ENCODE measurements around the gene UBAC2.

The UBAC2 gene

GRCh38 chr13:99200432-99201167 lies at the start of gene UBAC2:
TSS of gene UBAC2 (plus strand) at chr13:99200854. CDS start at chr13:99200909, 55 bp downstream.
- DNase-seq, result peak; percentile 94 to 96

DNA sequence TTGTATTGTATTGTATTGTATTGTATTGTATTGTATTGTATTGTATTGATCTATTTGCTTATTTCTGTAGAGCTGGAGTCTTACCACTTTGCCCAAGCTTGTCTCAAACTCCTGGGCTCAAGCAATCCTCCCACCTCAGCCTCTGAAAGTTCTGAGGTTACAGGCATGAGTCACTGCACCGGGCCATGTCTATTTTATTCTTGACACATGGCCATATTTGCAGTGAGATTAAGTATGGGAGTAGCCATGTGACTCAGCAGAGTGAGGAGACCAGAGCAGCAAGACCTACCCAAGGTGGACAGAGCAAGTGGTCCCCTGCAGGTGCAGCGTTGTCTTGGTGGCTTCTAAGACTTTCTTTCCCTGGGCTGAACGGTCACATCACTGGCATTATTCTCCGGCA lies 49.1 kb upstream of the UBAC2 start:
- DNase-seq, result peak in 1 of 2 donors; percentile 8

DNA sequence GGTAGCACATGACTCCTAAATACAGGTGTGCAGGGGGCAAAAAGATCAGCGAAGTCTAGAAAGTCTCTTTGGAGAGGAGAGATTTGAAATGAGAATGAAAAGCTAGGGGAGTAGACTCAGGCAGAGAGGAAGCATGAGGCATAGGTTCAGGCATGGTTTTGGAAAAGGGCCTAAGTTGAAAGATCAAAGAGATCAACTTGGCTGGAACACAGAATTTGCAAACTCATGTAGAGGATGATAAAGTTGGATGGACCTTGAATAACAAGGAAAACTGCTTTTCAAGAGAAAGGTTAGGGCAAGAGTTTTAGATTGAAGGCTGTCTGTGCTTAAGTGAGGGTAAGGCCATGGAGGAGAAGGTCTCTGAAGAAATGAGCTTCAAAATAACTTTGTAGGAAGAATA lies 47.4 kb upstream of the UBAC2 start:
- DNase-seq, result no peak

DNA sequence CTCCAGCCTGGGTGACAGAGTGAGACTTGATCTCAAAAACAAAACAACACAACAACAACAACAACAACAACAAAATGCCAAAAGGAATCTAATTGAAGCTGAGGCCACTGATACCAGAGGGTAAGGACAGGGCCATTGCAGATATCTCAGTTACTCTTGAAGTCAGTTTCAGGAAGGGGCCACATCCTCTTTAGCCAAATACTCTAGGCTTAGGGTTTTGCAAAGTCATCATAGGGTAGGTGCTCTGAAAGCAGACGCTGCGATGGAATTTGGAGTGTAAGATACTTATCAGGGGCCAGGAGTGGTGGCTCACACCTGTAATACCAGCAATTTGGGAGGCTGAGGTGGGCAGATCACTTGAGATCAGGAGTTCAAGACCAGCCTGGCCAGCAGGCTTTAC lies 46.6 kb upstream of the UBAC2 start:
- DNase-seq, result no peak

DNA sequence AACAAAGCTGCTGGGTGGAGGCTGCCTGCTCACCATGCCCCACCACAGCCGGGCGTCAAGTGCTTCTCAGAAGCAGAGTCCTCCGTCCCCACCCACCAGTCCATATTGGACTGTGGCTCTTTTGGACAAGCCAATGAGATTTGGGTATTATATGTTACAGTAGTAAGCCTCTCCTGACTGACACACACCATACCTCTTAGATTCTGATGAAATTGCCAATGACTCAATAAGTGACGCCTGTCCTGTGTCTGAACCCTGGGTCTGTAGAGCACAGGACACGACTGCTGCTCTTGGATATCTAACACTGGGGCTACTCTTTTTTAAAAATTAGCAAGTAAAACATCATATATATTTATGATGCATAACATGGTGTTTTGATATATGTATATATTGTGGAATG lies 44.8 kb upstream of the UBAC2 start:
- no peak for DNase-seq

- DNase-seq, result no peak
These were observed 43.6 kb upstream of the UBAC2 start for GRCh38 chr13:99157046-99157445.

- DNase-seq, result no peak
These were observed 41.8 kb upstream of the UBAC2 start for GRCh38 chr13:99158846-99159245.

GRCh38 chr13:99159331-99160061 lies 41.2 kb upstream of the UBAC2 start:
- no peak for DNase-seq

- DNase-seq, result no peak
These were observed 40.2 kb upstream of the UBAC2 start for GRCh38 chr13:99160415-99160814.

DNA sequence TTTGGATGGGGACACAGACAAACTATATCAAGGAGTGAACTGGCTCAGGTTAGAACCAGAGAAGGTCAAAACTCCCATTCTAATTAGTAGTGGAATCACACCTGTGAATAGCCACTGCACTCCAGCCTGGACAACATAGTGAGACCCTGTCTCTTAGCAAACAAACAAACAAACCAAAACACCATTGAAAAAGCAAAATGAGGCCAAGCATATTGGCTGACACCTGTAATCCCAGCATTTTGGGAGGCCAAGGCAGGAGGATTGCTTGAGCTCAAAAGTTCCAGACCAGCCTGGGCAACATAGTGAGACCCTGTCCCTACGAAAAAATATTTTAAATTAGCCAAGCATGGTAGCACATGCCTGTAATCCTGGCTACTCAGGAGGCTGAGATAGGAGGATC lies 39.1 kb upstream of the UBAC2 start:
- no peak for DNase-seq

GRCh38 chr13:99162567-99163361 lies 37.9 kb upstream of the UBAC2 start:
- no peak for DNase-seq

DNA sequence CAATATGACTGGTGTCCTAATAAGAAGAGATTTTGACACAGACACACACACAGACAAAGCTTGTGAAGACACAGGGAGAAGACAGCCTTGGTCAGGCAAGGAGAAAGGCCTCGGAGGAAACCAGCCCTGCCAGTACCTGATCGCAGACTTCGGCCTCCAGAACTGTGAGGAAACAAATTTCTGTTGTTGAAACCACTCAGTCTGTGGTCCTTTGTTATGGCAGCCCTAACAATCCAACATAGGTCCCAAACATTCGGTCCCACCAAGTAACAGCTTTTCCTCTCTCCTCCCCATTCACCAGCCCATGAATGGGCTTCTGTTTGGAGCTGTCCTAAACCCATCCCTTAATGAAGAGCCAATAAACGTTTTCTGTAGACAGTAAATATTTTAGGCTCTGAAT lies 36.4 kb upstream of the UBAC2 start:
- no peak for DNase-seq

DNA sequence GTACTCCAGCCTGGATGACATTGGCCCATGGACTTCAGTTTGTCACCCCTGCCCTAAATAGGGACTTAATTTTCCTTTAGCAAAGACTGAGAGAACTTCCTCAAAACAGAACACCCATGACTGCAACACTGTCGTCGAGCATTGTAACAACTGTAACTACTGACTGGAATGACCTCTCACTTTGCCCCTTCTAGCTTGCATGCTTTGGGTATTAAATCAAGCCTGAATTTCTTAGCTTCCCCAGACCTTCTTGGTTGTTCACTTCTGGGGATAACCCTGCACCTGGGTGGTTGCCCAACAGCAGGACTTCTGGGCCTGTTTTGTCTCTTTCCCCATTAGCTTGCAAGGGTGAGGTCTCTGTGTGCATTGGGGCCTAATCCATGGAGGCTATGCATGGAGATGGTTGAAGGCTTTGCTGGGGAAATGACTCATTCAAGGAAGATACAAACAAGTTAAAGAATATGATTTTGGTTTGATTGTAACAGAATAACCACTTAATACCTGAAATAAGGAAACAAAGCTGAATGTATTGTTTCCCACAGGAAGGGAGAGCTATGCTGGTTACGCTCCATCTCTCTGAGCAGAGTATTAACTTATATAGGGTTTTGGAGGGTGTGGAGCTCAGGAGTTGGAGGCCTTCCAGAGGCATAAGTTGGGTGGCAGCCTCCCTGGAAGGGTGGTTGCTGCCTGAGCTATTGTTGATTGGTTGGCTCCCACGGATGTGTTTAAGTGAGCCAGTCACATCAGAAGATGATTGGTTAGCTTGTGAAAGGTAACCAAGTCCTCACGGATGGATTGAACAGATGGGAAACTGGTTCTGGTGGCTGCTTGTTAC lies 34.7 kb upstream of the UBAC2 start:
- DNase-seq, result no peak

- no peak for DNase-seq
These were observed 27.7 kb upstream of the UBAC2 start for GRCh38 chr13:99172951-99173350.

- no peak for DNase-seq
These were observed 27.0 kb upstream of the UBAC2 start for GRCh38 chr13:99173606-99174005.

GRCh38 chr13:99174533-99175100 lies 26.0 kb upstream of the UBAC2 start:
- DNase-seq, result no peak

DNA sequence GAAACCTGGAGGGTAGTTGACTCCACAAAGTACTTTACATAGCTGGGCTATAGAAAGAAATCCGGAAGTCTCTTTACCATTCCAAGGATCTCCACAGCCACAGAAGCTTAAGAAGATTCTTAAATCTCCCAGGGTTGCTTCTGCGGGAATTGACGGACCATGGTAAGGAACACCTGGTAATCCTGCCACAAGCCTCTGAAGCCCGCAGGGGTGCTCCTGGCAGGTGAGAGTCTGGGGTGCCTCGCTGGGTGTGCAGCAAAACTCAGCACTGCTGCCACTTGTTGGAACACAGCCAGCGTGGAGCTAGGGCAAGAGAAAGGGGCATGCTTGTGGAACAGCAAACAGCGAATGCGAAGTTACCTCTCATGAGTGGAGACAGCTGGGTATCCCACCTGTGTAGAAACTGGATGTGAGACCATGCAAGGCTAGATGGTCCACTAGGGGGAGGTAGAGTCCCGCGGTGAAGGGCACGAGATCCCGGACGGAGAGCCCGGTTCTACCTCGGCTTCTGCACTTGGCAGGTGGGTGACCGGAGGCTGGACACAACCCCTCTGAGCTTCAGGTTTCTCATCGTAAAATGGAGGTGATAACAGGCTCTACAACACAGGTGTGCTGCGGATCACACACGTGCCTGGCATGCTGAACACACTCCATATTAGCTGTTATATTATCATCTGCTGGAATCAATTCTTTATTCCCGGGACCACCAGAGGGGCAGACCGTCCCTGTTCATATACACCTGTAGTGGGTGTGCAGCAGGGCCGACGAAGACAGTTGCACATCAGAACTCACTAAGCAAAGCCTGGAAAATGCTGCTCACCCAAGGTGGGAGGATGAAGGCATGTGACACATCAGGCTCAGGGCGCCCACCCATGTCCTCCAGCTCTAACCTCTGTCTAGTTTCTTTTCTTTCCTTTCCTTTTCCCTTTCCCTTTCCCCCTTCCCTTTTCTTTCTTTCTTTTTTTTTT lies 24.1 kb upstream of the UBAC2 start:
- DNase-seq, result peak; percentile 79 to 82

GRCh38 chr13:99178636-99179035 lies 22.0 kb upstream of the UBAC2 start:
- no peak for DNase-seq

DNA sequence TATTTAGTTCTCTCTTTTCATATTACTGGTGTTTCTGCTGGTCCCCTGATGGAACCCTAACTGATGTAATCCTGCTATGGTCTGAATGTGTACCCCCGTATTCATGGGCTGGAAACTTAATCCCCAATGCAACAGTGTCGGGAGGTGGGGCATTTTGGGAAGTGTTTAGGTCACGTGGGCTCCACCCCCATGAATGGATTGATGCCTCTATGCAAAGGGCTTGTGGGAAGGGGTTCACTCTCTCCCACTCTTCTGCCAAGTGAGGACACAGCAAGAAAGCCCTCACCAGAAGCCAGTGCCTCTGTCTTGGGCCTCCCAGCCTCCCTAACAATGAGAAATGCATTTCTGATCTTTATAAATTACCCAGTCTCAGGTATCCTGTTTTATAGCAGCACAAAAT lies 21.2 kb upstream of the UBAC2 start:
- no peak for DNase-seq

GRCh38 chr13:99182439-99182838 lies 18.2 kb upstream of the UBAC2 start:
- no peak for DNase-seq

GRCh38 chr13:99185606-99186005 lies 15.0 kb upstream of the UBAC2 start:
- no peak for DNase-seq
